SK-N-SH (cell line): ENCODE measurements around the gene WNK2.

ENCODE experiments used
- EZH2phosphoT487 ChIP-seq: fragments of 200-600 bp; sonication (generic); IDR thresholded peaks from 2 replicates; pipeline ENCODE4 v1.6.1; 2017; ENCODE audit warnings: low read depth, mixed run types, mild to moderate bottlenecking, antibody characterized with exemption, moderate library complexity, borderline replicate concordance
- GABPA ChIP-seq: IDR thresholded peaks from 2 replicates; pipeline ENCODE4 v1.4.0; 2012; ENCODE audit warnings: low read depth, mild to moderate bottlenecking
- NRF1 ChIP-seq: IDR thresholded peaks from 2 replicates; pipeline ENCODE4 v1.6.1; 2012; ENCODE audit warnings: low read depth, mild to moderate bottlenecking, low read length

GRCh38 chr9:93319992-93320500 lies 136.1 kb downstream of the WNK2 start:
- TF ChIP-seq EZH2phosphoT487 (no peak), GABPA (no peak), NRF1 (no peak)
